ENCODE measurements around the gene MCC.

- TF ChIP-seq EZH2 (IDR thresholded peaks at IDR 0.05; ENCODE audit: insufficient read depth, poor library complexity, severe bottlenecking) (no peak), EZH2phosphoT487 (IDR thresholded peaks at IDR 0.05; ENCODE audit: insufficient read depth, low read depth) (no peak)
Observed at GRCh38 chr5:113031557-113031956, 456.7 kb downstream of the MCC start.
